ENCODE data around the gene HDAC4. TPM values are rescaled to one million over a fixed set of nuclear protein-coding genes. Genes with fewer than 3 reads are reported as not detected.
"Not testable (repeated sequence)": the region's sequence is repeated elsewhere in the genome, so short reads cannot be mapped to it uniquely, and the experiment has no call there.

HDAC4 gene
- total RNA-seq, 1 donor from 2014 or later: 34.4 TPM

DNA sequence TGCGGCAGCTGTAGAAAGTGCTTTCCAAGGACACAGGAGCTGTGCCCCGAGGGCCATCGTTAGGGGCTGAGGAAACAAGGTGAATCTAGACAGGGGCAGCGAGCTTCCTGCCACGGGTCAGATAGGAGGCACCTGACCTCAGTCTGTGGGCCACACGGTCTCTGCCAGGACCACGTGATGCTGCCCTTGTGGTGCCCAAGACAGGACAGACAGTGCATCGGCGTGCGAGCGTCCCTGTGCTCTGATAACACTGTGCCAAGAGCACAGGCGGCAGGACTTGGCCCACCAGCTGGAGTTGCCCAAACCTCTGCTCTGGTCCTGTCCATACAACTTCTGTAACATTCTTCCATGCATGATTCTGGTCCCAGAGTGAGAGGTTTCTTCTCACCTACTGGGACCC, 327.6 kb downstream of the HDAC4 start:
- intact Hi-C loops (cut with DNase I): no loop called here
- no peak for DNase-seq (ENCODE audit: low spot score)

DNA sequence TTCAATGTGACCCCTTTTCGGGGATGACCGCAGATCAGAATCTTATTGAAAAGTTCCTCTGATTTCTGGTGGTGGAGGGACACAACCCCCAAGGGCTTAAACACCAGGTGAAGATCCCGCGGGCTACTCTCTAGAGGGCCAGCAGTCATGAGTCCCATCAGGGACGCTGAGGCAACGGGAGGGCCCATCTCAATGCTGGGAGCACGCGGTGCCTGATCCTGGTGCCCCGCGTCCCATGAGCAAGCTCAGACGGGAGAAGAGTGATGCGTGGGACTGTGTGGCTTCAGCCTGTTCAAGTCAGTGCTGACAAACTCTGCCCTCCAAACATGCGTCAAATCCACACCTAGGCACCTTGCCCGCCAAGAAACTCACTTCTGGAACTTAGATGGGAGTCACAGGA, 328.0 kb downstream of the HDAC4 start:
- no peak for DNase-seq (ENCODE audit: low spot score)
- intact Hi-C loops (cut with DNase I): no loop called here

DNA sequence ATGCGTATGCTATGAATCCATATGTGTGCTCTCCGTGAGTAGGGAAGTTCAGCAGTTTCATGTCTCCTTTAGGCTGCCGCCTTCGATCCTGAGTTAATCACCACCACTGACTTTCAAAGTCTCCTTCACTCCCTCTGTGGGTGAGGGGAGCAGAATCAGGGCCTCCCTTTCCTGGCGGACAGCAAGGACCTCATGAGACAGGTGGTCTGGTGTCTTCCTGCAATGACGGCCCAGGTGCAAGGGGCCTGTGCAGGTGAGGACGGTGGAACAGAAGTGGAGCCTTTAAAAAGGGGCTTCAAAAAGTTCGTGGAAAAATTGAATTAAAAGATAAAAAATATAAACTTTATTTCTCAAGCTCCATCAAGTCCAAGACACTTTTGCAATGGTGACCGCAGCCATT, 330.4 kb downstream of the HDAC4 start:
- DNase-seq (ENCODE audit: low spot score): no peak
- intact Hi-C loops (cut with DNase I): no loop called here

DNA sequence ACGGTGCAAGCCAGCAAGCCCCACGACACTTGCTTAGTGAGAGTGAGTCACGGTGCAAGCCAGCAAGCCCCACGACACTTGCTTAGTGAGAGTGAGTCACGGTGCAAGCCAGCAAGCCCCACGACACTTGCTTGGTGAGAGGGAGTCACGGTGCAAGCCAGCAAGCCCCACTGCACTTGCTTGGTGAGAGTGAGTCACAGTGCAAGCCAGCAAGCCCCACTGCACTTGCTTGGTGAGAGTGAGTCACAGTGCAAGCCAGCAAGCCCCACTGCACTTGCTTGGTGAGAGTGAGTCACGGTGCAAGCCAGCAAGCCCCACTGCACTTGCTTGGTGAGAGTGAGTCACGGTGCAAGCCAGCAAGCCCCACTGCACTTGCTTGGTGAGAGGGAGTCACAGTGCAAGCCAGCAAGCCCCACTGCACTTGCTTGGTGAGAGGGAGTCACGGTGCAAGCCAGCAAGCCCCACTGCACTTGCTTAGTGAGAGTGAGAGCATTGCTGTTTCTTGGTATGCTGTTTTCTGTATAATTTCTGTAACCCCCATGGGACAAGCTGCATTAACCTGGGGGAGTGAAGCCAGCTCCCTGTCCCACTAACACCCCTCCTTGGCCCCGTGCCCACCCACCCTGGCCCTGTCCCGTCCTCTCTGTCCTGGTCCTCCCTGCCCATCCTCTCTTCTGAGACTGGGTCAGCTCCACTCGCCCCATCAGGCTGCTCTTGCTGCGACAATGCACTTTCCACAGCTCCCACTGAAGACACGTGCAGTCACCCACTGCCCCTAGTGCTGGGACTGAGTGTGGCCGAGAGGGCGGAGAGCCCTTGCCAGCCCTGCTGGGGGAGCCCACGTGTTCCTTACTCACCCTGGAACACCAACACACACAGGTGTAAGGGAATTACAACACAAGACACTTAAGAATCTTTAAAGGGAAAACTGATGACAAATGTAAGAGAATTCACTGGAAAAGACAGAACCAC, 331.2 kb downstream of the HDAC4 start:
- intact Hi-C loops (cut with DNase I); DNase-seq (ENCODE audit: low spot score): not testable (repeated sequence)

DNA sequence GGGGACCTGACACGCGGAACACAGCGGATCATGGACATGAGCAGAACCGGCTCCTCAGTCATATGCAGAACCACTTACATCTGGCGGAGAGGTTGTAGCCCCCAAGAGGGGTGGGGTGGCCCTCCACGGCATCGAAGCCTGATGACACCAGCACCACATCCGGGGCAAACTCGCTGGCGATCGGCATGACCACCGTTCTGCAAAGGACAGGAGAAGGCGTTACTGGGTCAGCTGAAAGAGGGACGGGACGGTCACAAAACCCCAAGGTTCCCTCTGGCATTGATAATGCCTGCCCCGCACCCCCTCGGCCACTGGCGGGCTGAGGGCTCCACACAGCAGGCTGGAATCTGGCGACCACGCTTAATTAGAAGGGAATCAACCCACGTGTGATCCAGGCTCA, 332.4 kb downstream of the HDAC4 start:
- no peak for DNase-seq (ENCODE audit: low spot score)
- intact Hi-C loops (cut with DNase I): no loop called here

DNA sequence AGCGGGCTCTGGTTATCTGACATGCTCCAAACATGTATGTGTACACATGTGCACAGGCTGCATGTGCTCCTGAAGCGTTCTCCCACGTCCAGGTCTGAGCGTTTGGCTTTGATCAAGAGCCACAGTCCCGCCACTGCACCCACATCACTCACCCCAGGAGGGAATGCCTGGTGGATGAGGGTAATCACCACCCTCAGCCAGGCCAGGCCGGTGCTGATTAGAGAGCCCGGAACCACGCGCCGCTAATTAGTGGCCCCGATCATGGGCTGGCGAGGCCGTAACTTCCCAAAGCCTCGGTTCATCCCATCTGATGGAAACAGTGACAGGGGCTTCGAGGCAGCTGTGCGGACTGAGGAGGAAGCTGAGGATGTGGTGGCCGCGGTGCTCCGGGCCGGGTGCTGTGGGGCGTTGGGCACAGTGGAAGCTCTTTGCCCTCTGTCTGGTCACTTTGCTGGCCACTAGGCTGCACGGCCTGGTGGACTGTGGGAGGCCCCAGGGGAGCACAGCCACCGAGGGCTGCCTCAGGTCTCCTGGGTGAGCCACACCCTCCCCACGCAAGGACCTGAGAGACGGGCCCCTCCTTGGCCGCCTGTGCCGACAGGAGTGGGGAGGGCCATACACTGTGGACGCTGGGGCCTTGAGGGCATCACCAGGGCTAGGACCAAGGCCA, 333.5 kb downstream of the HDAC4 start:
- no peak for DNase-seq (ENCODE audit: low spot score)
- intact Hi-C loops (cut with DNase I): no loop called here

DNA sequence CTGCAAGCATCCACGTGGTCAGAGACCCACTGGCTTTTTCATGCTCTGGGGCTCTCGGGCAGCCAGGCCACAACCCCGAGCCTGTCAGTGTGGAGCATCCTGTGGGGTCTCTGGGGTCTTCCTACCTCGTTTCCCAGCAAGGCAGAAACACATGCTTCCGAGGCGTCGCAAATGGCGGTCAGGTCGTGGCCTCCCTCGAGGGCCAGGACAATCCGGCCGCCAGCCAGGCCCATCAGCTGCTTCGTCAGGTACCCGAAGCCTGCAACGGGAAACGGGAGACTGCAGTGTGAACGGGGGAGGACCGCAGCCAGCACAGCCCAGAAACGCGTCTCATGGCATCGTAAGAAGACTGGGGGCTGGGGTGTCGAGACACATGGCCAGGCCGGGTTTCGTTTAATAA, 334.2 kb downstream of the HDAC4 start:
- no peak for DNase-seq (ENCODE audit: low spot score)
- intact Hi-C loops (cut with DNase I): no loop called here

DNA sequence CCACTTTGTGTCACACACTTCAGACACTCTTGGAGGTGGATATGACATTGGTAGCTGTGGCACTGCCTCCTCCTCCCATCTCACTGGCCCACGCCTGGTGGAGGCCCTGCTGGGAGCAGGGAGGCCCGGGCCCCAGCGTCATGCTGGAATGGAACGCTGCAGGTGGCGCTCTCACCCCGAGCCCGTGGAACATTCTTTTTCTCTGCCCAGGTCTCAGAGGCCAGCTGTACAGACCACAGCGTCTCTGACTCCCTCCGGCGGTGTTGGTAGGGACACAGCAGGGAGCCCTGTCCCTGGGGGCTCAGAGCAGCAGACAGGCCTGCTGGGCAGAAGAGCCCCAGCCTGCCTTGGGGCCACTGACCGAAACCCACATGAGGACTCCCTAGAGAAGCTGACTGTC, 334.9 kb downstream of the HDAC4 start:
- intact Hi-C loops (cut with DNase I): no loop called here
- no peak for DNase-seq (ENCODE audit: low spot score)

DNA sequence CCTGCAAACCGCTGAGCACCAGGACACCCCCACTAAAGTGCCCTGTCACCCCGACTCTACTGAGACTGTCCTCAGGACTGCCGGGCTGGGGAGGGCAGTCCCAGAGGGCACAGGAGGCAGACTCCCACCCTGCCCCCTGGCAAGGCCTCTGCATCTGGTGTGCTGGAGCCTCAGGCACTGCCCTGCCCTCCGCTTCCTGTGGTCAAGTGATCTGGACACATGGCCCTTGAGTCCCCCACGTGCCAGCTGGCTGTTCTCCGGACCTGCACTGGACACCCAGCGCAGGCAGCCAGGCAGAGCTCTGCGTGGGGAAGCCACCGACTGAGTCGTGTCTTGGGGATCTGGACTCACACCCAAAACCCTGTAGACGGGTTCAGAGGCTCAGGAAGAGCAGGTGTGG, 335.3 kb downstream of the HDAC4 start:
- intact Hi-C loops (cut with DNase I): no loop called here

DNA sequence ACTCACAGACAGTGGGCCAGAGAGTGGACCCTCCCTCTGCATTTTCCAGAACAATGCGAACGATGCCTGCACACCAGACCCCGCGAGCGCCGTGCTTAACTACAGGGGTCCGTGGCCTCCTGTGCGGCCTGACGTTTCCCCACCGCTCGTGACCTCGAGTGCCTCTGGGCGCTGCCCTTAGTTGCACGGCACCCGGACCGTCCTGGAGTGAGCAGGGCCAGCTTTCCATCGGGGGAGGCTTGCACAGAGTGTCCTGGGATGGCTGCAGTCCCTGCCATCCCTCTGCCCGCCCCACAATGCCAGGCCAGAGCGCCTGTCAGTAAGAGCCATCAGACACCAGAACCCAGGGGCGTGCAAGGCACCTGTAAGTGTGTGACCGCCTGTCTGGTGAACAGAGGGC, 335.9 kb downstream of the HDAC4 start:
- intact Hi-C loops (cut with DNase I): no loop called here
- DNase-seq (ENCODE audit: low spot score): no peak

More for the DNA sequence above, 335.3 kb downstream of the HDAC4 start:
- no peak for DNase-seq (ENCODE audit: low spot score)

DNA sequence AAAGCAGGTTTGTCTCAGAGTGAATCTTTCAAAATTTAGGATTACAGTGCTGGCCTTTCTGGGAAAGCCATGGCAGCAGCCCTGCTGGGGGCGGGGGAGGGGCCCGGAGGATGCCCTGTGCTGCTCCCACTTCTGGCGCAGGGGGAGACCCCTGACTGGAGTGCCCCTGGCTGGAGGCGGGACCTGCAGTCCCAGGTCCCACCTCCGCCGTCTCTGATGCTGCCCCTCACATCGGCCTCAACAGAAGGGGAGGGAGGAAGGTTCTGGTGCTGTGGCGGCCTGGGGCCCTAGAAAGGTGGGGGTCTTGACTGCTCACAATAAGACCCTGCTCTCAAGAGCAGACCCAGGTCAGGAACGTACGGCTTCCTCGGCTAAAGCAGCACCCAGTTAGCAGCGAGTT, 336.6 kb downstream of the HDAC4 start:
- intact Hi-C loops (cut with DNase I): no loop called here
- DNase-seq (ENCODE audit: low spot score): no peak

DNA sequence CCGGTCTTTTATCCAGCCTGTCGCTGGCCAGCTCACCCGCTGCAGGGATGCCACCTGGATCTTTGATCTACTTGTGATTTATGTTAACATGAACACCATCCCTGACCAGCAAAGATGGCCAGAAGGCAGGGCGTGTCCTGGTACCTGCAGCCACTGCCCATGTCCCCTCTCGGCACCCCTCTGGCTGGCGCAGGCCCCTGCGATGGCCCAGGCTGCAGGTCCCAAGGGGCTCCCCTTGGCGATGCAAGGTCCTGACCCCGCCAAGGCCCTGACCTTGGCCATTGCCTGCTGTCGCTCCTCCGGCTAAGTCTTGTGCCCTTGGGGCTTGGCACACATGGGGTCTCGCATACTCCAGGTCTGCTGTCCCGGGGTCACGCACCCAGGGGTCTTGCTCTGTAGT, 338.1 kb downstream of the HDAC4 start:
- DNase-seq (ENCODE audit: low spot score): no peak
- intact Hi-C loops (cut with DNase I): no loop called here

DNA sequence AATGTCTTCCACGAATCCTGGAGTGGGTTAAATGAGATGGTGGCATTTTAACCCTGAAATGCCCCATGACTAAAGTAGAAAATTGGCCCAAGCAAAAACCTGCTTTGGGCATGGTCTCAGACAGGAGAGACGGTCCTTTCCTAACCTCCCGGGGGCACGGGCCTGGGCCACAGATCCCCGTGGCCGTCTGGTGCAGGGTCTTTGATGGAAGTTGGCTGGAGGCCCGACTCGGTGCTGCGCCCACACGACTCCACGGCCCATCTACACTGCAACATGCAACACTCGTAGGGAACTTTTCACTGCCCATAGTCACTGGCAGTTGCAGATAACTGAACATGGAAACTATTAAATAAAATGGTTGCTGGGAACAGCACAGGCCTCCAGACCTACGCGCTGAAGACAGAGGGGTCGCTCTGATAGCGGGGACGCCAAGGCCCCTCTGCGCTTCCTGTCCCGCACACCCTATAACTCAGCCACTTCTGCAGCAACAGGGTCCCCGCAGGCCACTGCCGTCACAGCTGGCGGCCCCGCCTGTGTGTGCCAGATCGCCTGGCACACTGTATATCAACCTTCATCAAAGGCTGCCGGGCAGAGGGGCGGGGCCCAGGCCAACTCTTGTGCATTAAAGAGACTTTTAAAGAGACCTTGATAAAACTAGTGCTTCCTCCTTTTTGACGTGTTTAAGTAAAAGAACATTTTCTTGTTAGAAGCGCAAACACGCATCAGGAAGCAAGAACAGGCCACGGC, 338.8 kb downstream of the HDAC4 start:
- intact Hi-C loops (cut with DNase I): no loop called here
- DNase-seq (ENCODE audit: low spot score): no peak

DNA sequence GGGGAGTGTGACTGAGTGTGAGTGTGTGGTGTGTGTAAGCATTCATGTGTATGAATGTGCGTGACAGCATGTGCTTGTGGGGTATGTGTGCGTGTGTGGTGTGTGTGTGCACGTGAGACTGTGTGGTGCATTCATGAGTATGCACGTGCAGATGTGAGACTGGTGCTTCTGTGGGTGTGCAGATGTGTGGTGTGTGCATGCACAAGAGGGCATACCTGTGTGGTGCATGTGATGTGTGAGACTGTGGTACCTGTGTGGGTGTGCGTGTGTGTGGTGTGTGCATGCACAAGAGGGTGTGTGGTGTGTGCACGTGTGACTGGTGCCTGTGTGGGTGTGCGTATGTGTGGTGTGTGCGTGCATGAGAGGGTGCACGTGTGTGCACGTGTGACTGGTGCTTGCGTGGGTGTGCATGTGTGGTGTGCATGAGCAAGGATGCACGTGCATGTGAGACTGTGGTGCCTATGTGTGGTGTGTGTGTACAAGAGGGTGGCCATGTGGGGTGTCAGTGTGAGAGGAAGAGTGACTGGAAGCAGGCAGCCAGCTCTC, 339.6 kb downstream of the HDAC4 start:
- no peak for DNase-seq (ENCODE audit: low spot score)
- intact Hi-C loops (cut with DNase I): no loop called here

DNA sequence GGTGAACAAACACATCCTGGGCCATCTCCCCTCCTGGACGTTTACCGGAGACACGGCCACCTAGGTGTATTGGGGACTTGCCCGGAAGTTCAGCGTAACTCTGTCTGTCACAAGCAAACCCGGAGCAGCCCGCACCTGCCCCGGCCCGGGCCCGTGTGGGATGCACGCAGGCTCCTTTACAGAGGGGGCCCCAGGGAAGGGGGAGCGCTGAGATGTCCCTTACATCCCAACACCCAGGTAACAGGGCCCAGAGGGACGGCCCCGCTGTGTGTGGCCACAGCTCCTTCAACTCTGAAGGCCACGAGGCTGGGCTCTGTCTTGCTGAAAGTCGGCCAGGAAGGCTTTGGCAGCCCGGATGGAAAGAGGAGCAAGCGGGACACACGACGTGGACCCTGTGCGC, 340.1 kb downstream of the HDAC4 start:
- no peak for DNase-seq (ENCODE audit: low spot score)
- intact Hi-C loops (cut with DNase I): no loop called here

DNA sequence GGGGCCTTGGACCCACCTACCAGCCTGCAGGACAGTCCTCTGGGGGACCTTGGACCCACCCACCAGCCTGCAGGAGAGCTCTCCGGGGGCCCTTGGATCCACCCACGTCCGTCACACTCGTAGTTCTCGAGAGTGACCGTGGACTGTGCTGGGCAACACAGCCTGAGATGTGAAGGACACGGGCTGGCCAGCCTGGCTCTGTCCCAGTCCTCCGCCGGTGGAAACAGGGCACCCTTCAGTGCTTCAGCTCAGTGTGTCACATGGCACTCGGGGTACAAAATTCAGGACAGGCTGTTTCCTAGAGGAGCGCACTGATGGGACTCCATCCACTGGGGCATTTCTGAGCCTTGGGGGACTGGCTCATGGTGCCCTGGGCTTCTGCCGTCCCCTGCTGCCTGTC, 341.0 kb downstream of the HDAC4 start:
- intact Hi-C loops (cut with DNase I): no loop called here
- DNase-seq (ENCODE audit: low spot score): no peak

DNA sequence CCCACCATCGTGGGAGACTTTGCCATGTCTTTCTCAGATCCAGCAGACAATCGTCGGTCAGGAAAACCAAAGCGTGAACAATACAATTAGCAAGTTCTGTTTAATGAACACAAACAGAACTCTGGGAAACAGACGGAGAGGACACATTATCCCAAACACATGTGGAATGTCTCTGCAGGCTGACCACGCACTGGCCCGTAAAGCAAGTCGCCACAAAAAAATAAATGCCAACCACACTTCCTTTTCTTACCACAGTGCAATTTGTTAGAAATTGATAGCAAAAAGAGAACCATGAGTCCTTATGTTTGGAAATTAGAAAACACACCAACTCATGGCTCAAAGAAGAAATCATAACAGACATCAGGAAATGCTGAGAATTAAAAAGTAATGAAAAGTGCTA, 342.1 kb downstream of the HDAC4 start:
- intact Hi-C loops (cut with DNase I): no loop called here
- DNase-seq (ENCODE audit: low spot score): no peak

DNA sequence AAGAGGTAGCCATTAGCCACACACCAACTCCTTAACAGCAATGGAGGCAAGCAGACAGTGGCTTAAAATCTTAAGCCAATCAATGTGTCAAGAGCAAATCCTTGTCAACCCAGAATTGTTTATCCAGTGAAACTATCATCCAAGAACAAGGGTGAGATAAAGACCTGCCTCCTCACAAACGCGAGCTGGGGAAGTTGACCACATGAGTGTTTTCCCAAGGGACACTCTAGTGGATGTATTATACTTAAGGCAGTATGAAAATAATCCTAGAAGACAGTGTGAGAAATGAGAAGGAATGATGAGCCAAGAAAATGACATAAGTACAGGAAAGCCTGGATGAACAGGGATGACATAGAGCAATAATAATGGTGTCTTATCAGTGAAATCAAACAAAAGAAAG, 343.3 kb downstream of the HDAC4 start:
- no peak for DNase-seq (ENCODE audit: low spot score)
- intact Hi-C loops (cut with DNase I): no loop called here

DNA sequence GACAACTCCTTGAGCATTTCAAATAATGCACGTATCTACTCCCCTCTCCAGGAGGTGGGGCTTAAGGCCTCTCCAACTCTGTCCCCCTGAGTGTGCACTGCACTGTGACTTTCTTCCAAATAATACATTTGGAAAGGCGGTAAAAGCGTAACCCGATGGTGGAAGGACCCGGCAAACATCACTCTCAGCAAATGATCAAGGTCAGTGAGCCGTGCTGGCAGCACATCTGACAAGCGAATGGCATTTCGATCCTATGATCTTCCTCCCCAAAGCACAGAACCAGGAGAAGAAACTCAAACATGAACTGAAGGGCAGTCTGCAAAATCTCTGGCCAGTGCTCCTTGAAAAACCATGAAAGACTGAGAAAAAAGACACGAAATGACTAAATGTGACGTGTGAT, 344.2 kb downstream of the HDAC4 start:
- DNase-seq (ENCODE audit: low spot score): no peak
- intact Hi-C loops (cut with DNase I): no loop called here
